Posterior cingulate gyrus (tissue), 11 donors: ENCODE measurements around the gene ANKRD61.
"Not testable (repeated sequence)": the region's sequence is repeated elsewhere in the genome, so short reads cannot be mapped to it uniquely, and the experiment has no call there.

Source experiments
- DNase-seq, 10 donors: peaks; one replicate each; pipeline versions ENCODE4 v3.0.0 to v3.0.0-alpha.2; 2020 to 2021; ENCODE audit warnings: mixed read lengths in 3 of 10
- intact Hi-C: fragments of 100-400 bp; cut with DNase I; formaldehyde crosslinking; loops from one replicate; pipeline ENCODE4 v1.15.1; 2023

Gene ANKRD61

DNA sequence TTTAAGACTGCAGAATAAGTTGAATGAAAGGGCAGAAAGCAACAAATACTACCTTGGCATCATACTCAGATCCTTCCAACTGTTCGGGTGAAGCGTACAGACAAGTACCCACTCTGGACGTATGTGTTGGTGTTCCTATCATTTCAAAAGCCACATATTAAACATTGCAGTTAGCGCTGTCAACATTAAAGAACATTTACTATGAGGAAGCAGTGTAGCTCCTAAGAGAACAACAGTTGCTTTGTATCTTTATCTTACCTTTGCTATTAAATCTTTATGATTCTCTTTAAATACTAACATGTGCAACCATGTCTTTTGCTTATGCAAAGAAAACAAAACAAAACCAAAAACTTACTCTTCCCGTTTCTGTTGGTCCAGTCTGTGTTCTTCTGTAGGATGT lies 2.6 kb upstream of the ANKRD61 start:
- intact Hi-C loops, result no loop called here
- DNase-seq, result no peak

DNA sequence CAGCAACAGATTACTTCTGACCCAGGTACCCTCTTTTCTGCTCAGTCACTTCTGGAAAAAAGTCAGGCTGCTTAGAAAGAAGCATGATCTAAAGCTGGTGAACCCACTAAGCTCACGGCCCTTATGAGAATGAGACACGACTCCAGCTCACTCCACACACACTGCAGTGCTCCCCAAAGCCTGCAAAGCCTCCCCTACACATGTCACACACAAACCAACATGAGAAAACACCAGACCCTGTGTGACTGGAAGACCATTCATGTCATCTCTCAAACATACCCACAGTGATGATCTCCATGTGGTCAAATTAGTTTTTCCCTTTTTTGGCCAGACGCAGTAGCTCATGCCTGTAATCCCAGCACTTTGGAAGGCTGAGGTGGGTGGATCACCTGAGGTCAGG lies 391 bp downstream of the ANKRD61 start:
- intact Hi-C loops, result no loop called here
- DNase-seq, result no peak

GRCh38 chr7:6032167-6032566 lies 991 bp downstream of the ANKRD61 start:
- intact Hi-C loops, result no loop called here
- DNase-seq, result peak in 1 of 10 donors; percentile 5

GRCh38 chr7:6032641-6033040 lies 1.5 kb downstream of the ANKRD61 start:
- DNase-seq, result peak in 1 of 10 donors; percentile 49
- intact Hi-C loops, result no loop called here

DNA sequence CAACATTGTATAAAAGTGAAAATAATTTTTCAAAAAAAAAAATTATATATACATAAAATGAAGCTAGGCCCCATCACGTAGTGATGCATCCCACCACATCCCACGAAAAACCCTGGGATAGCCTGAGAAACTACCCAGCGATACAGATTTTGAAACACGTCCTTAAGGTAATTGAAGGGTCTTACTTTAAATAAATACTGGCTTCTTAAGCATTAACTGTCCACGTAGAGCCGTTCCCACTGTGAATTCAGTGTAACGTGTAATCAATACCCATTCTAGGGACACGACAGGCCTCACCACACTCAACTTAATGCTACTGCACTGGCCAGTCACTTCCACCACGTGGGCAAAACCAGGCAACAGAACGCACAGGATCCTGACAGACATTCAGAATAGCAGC lies 4.0 kb downstream of the ANKRD61 start:
- DNase-seq, result peak in 1 of 10 donors; percentile 6
- intact Hi-C loops, result no loop called here

DNA sequence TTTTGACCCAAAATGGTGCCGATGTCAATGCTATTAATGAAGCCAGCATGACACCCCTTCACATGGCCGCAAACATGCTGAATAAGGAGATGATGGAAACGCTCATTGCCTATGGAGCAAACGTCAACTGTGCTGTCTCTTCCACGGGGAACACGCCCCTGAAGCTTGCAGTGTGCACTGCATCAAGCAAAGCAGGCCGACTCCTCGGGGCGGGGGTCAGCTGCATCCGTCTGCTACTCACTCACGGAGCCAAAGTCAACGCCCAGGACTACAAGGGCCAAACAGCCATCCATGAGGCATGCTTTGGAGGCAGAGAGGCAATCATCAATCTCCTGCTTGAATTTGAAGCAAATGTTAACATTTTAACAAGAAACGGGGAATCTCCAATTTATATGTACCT lies 4.5 kb downstream of the ANKRD61 start:
- intact Hi-C loops, result no loop called here
- DNase-seq, result peak in 1 of 10 donors; percentile 72

- no peak for DNase-seq
- intact Hi-C loops, result no loop called here
These were observed 18.6 kb downstream of the ANKRD61 start for GRCh38 chr7:6049780-6050179.

GRCh38 chr7:6051185-6051584 lies 20.0 kb downstream of the ANKRD61 start:
- intact Hi-C loops, DNase-seq: not testable (repeated sequence)

DNA sequence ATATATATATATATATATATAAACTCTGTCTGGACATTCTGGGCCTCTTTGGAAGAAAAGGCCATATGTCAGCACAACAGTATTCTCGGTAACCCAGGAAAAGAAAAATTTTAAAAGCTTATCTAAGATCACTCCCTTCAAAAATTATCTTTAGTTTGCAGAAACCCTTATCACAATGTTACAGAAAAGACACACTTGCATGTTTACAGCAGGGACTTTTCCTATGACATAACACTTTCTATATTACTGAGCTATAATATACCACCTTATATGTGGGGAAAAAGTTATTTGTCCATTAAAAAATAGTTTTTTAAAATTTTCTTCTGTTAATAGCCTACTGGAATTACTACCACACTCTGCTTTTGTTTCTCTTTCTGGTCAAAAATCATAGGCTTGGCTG lies 25.4 kb downstream of the ANKRD61 start:
- DNase-seq, result no peak

DNA sequence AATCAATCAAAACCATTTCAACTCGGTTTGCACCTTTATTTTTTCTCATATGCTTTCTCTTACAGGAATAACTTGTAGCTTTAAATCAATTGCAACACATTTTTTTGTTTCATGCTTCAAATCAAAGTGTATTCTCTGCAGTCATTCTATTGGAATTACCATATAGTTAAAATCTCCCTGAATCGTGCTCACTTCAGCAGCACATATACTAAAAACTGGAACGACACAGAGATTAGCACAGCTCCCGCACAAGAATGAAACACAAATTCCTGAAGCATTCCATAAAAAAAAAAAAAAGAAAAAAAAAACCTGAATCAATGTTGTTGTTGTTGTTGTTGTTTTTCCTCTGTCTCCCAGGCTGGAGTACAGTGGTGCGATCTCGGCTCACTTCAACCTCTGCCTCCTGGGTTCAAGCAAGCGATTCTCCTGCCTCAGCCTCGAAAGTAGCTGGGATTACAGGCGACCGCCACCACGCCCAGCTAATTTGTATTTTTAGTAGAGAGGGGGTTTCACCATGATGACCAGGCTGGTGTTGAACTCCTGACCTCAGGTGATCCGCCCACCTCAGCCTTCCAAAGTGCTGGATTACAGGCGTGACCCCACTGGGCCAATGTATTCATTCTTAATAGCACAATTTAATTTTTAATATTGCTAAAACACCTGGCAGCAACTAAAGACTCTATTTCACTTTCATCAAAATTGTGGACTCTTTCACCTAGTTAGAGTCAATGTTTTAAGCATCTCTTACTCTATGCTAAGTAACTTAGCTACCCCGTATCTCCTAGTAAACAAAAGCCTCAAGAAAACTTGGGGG lies 26.3 kb downstream of the ANKRD61 start:
- DNase-seq, result no peak
- intact Hi-C loops, result no loop called here

More for the DNA sequence above, 25.4 kb downstream of the ANKRD61 start:
- intact Hi-C loops, result no loop called here

GRCh38 chr7:6059941-6060340 lies 28.8 kb downstream of the ANKRD61 start:
- intact Hi-C loops, DNase-seq: not testable (repeated sequence)

DNA sequence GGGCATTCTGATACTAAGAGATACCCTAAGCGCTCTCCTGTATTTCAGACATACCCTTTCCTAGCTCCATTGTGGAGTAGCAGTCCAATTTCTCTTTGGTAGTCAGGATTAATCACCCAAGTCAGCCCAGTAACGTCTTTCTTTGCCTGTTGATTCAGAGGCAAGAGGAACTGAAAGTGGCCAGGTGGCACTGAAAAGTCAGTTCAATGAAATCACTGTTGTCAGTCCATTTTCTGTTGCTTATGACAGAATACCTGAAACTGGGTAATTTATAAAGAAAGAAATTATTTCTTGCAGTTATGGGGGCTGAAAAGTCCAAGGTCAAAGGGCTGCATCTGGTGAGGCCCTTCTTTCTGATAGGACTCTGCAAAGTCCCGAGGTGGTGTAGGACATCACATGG lies 40.2 kb downstream of the ANKRD61 start:
- DNase-seq, result no peak
- intact Hi-C loops, result no loop called here

GRCh38 chr7:6074612-6075380 lies 43.6 kb downstream of the ANKRD61 start:
- intact Hi-C loops, result no loop called here
- peak in 1 of 10 donors; percentile 8 for DNase-seq

GRCh38 chr7:6078548-6078947 lies 47.4 kb downstream of the ANKRD61 start:
- intact Hi-C loops, result no loop called here

DNA sequence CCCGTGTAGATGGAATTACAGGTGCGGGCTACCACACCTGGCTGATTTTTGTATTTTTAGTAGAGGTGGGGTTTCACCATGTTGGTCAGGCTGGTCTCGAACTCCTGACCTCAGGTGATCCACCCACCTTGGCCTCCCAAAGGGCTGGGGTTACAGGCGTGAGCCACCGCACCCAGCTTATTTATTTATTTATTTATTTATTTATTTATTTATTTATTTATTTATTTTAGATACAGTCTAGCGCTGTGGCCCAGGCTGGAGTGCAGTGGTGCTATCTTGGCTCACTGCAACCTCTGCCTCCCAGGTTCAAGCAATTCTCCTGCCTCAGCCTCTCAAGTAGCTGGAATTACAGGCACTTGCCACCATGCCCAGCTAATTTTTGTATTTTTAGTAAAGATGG lies 51.9 kb downstream of the ANKRD61 start:
- intact Hi-C loops, result not testable (repeated sequence)
- peak in 1 of 10 donors; percentile 12 for DNase-seq

More at GRCh38 chr7:6078548-6078947, 47.4 kb downstream of the ANKRD61 start:
- DNase-seq, result no peak
